ENCODE data around the gene TMED1.
"Not testable (repeated sequence)": the region's sequence is repeated elsewhere in the genome, so short reads cannot be mapped to it uniquely, and the experiment has no call there.

- not testable (repeated sequence) for TF ChIP-seq POLR2AphosphoS5 (IDR thresholded peaks at IDR 0.05; ENCODE audit: low read depth, low read length); POLR2A (IDR thresholded peaks at IDR 0.05; ENCODE audit: low read depth, low read length); TAF1 (IDR thresholded peaks at IDR 0.05; ENCODE audit: borderline replicate concordance, low read depth, low read length)
Measured at GRCh38 chr19:10877608-10878007, 41.6 kb upstream of the TMED1 start.
